ENCODE results near the gene MVK. TPM values are rescaled to one million over a fixed set of nuclear protein-coding genes. Genes with fewer than 3 reads are reported as not detected.

MVK gene
- total and polyA plus RNA-seq, 2 experiments from 2014 or later, result 16.7 to 40.1 TPM

DNA sequence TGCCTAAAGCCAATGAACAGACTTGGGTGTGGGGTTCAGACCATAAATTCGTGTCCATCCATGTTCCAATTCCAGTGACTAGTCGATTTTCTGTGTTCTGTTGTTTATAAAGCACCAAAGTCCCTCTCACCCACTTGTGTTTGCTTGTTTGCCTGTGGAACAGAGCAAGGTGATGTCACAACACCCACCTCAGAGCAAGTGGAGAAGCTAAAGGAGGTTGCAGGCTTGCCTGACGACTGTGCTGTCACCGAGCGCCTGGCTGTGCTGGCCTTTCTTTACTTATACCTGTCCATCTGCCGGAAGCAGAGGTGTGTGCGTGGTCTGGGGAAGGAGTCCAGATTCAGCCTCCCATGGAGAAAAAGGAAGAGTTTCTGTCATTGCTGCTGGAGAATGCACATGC is 6.0 kb downstream of the MVK start:
- peaks cover 6% of the 10 kb centered on the region for H3K27me3 Mint-ChIP-seq (ENCODE audit: insufficient read depth, low read depth, poor library complexity)
- no peak for TF ChIP-seq POLR2AphosphoS5 (IDR thresholded peaks at IDR 0.05; ENCODE audit: low read depth)
- no peak for TF ChIP-seq NANOG (IDR thresholded peaks at IDR 0.05; ENCODE audit: borderline replicate concordance)
- no peak for TF ChIP-seq STAT1 (IDR thresholded peaks at IDR 0.05; ENCODE audit: unreplicated experiment)
- no peak for TF ChIP-seq CREB1 (CRISPR knock-in tag; IDR thresholded peaks at IDR 0.05; ENCODE audit: low read depth)
- no peak for TF ChIP-seq ETS1 (IDR thresholded peaks at IDR 0.05)
- no peak for TF ChIP-seq EZH2phosphoT487 (IDR thresholded peaks at IDR 0.05; ENCODE audit: unreplicated experiment)
- no peak for TF ChIP-seq EZH2 (IDR thresholded peaks at IDR 0.05; ENCODE audit: low read depth, unreplicated experiment)
- no peak for TF ChIP-seq REST (IDR thresholded peaks at IDR 0.05; ENCODE audit: unreplicated experiment)
- no peak for TF ChIP-seq CTCF (conservative IDR thresholded peaks at IDR 0.05; ENCODE audit: low read depth in 2 of 2)
- no peak for TF ChIP-seq ZNF331 (CRISPR knock-in tag; IDR thresholded peaks at IDR 0.05; ENCODE audit: low read depth)
- no peak for TF ChIP-seq ZNF462 (CRISPR knock-in tag; IDR thresholded peaks at IDR 0.05)
- no peak for TF ChIP-seq ZNF114 (CRISPR knock-in tag; IDR thresholded peaks at IDR 0.05)
- TF ChIP-seq JUNB (IDR thresholded peaks at IDR 0.05; ENCODE audit: unreplicated experiment), result no peak
- Histone ChIP-seq H3K4me3 (no peak overlapping the region), H4K20me1 (replicated peaks; ENCODE audit: insufficient read depth) (no peaks in the 10 kb centered on the region), H2AFZ (no peak overlapping the region), H3K9me2 (ENCODE audit: insufficient read depth) (no peaks in the 10 kb centered on the region), H3K36me3 (ENCODE audit: insufficient read depth) (peaks cover 28% of the 10 kb centered on the region), H3K79me2 (replicated peaks; ENCODE audit: insufficient read depth) (peaks cover 18% of the 10 kb centered on the region), H3K27ac (ENCODE audit: low read depth) (no peak overlapping the region), H3K27me3 (ENCODE audit: insufficient read depth) (no peaks in the 10 kb centered on the region), H3K4me2 (no peak overlapping the region), H3F3A (replicated peaks; ENCODE audit: low read depth) (no peaks in the 10 kb centered on the region), H3K4me1 (ENCODE audit: insufficient read depth) (peaks cover 4% of the 10 kb centered on the region; the same call in 1 of the 2 replicates)
- H3K9me3 Mint-ChIP-seq, result no peaks in the 10 kb centered on the region
- DNase-seq (ENCODE audit: low spot score) (no peak), ATAC-seq (no peak)
- no peak overlapping the region for H3K4me3 Mint-ChIP-seq
- no peak overlapping the region for H3K27ac Mint-ChIP-seq
- peaks cover 6% of the 10 kb centered on the region for H3K4me1 Mint-ChIP-seq
- H3K36me3 Mint-ChIP-seq (ENCODE audit: low read depth), result peaks cover 56% of the 10 kb centered on the region
